Left lobe of liver (tissue), 2 donors: ENCODE results near the gene NDUFA13. TPM values are rescaled to one million over a fixed set of nuclear protein-coding genes. Genes with fewer than 3 reads are reported as not detected.

Source experiments
- ATAC-seq: fragments of 200-7000 bp; cut with Tn5 transposase; one replicate; pipeline ENCODE4 v1.9.1; 2020; ENCODE audit warnings: mild to moderate bottlenecking, moderate library complexity
- DNase-seq: peaks from one replicate; pipeline ENCODE4 v3.0.0-alpha.2; 2020; ENCODE audit warnings: low spot score
- total RNA-seq: library from RNA; stranded (reverse); gene quantifications from one replicate; pipeline ENCODE4 v1.2.1, GENCODE V29; 2021
- donor health status: DM: no; HTN: no; CAD: no; lungs with moderate emphysema.
- donor health status: DM: no; HTN: yes; CAD: no.

The NDUFA13 gene
- total RNA-seq, 1 donor from 2014 or later, result 200 TPM

DNA sequence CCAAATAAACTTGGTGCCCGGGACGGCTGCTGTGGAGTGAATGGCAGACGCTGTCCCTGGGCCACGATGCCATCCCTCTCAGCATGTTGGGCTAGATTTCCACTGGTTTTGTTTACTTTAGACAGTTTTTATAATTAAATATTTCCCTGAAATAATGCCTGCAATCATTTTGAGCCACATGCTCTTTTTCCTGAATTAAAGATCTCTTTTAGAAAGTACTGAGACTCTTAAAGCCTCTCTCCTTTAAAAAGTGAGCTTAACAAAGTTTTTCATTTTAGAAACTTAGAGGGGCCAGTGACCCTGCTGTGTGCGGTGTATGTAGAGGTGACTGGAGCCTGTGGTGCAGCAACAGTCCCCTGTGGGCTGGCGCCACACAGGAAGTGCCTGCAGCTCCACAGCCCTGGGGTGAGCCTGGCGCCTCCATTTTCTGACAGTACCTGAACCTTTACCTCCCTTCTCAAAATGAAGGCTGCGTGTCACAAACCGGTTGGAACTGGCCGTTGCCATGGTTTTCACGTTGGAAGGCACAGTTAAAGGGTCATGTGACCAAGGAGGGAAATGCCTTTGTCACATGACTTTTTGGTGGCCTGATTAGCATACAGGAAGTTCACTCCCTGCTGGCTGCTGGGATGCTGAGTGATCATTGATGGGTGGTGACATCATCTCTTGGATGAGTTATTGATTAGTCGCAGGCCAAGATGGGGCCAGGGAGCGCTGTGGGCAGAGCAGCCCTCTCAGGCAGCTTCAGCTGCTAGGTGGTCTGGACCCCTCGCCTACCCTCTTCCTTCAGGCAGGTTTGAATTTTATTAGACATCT lies 26.9 kb upstream of the NDUFA13 start:
- DNase-seq (peak; percentile 87), ATAC-seq (peak; percentile 53)

- peak; percentile 8 for ATAC-seq
Observed at GRCh38 chr19:19489804-19490204, 26.2 kb upstream of the NDUFA13 start.

GRCh38 chr19:19490214-19490968 lies 25.6 kb upstream of the NDUFA13 start:
- peak; percentile 71 for ATAC-seq
- DNase-seq, result peak; percentile 77

More at GRCh38 chr19:19489804-19490204, 26.2 kb upstream of the NDUFA13 start:
- no peak for DNase-seq

DNA sequence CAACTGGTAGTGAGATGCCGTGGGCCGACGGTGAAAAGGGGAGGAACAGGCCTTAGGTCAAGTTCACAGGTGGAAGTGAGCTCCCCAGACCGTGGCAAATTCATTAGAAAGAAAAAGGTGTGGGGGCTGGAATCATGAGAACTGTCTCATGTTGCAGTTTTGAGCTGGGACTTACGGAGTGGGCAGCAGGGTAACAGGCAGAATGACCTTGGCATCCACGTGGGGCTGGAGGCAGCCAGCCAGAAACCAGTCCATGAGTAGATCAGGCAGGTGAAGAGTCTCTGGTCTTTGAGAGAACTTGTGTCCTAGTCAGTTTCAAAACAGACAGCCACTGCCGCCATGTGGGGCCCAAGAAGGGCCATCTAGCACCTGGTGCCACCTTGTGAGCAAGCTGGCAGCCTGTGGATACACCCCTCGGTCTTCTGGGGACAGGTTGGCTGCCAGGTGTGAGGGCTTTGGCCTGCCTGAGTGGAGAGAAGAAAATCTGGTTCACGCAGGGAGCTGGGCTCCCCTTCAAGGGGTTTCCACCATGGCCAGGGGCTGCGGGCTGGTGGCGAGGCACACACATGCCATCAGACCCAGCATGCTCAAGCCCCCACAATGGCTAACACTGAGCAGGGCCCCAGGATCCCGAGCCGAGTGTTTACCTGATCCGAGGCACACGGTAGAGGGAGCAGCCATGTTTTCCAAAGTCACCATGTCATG lies 24.6 kb upstream of the NDUFA13 start:
- DNase-seq (no peak), ATAC-seq (no peak)

- DNase-seq (no peak), ATAC-seq (no peak)
Observed at GRCh38 chr19:19492026-19492610, 23.9 kb upstream of the NDUFA13 start.

DNA sequence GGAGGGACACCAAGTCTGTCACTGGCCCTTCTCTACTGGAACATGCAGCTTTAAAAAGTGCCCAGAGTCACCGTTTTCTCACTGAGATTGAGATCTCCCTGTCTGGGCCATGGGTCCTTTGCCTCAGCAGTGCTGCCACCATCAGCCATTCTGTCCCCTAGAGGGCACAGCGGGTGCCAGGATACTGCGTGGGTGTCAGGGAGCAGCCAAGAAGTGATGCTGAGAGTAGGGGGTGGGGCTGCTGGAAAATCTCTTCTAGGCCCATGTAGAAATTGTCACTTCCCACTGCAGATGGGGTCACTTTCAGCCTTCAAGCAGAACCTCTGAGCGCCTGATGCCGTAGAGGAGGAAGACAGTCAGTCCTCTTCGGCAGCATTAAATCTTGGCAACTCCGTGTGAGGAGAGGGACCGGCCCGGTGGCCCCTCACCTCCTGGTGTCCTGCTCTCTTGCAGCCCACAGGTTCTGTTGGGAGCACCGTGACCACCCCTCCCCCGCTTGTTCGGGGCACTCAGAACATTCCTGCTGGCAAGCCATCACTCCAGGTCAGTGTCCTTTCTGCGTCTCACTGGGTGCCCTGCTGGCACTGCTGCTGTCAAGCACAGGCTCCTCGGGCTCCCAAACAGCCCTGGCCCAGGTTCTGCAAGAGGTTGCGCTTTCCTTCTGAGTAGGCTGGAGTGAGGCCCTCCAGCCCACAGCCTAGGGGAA lies 22.0 kb upstream of the NDUFA13 start:
- no peak for DNase-seq
- peak; percentile 29 for ATAC-seq

GRCh38 chr19:19495614-19496603 lies 20.1 kb upstream of the NDUFA13 start:
- no peak for ATAC-seq

GRCh38 chr19:19498255-19498991 lies 17.6 kb upstream of the NDUFA13 start:
- ATAC-seq (no peak), DNase-seq (no peak)

More at GRCh38 chr19:19495614-19496603, 20.1 kb upstream of the NDUFA13 start:
- DNase-seq, result no peak

GRCh38 chr19:19499272-19499995 lies 16.6 kb upstream of the NDUFA13 start:
- ATAC-seq, result no peak
- DNase-seq, result no peak

DNA sequence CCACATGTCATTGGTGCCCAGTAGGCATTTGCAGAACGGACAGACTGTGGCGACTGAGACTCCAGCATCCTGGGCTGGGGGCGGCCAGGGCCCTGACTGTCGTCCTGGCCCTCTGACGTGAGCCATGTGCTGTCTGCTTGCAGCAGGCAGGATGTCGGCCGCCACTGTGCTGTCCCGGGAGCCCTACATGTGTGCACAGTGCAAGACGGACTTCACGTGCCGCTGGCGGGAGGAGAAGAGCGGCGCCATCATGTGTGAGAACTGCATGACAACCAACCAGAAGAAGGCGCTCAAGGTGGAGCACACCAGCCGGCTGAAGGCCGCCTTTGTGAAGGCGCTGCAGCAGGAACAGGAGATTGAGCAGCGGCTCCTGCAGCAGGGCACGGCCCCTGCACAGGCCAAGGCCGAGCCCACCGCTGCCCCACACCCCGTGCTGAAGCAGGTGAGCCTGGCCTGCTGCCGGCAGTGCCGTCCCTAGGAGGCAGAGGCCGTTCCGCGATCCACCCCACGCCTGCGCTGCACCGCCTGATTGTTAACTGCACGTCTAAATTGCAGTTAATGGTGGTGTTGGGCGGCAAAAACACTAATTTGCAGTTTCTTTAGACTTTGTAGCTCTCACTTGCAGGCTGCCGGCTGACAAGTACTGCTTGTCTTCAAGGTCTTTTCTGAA lies 14.9 kb upstream of the NDUFA13 start:
- ATAC-seq (no peak), DNase-seq (no peak)

DNA sequence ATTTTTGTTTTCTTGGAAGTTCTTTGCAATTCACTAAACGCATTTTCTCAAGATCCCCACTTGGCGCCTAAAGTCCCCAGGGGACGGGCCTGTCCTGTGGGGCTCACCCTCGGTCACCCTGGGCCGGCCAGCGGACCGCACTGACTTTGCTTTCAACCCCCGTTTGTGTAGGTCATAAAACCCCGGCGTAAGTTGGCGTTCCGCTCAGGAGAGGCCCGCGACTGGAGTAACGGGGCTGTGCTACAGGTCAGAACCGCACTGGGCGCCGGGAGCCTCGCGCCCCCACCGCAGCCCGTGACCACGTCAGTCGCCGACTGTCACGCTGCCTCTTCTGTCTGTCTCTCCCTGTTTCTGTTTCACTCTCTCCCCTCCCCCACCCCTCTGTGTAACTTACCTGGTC lies 14.2 kb upstream of the NDUFA13 start:
- DNase-seq, result no peak
- ATAC-seq, result no peak

GRCh38 chr19:19502281-19502680 lies 13.7 kb upstream of the NDUFA13 start:
- DNase-seq, result no peak
- ATAC-seq, result no peak

- ATAC-seq, result no peak
- DNase-seq, result no peak
Observed at GRCh38 chr19:19502808-19503602, 13.0 kb upstream of the NDUFA13 start.

GRCh38 chr19:19504754-19505668 lies 11.0 kb upstream of the NDUFA13 start:
- ATAC-seq (no peak), DNase-seq (no peak)

DNA sequence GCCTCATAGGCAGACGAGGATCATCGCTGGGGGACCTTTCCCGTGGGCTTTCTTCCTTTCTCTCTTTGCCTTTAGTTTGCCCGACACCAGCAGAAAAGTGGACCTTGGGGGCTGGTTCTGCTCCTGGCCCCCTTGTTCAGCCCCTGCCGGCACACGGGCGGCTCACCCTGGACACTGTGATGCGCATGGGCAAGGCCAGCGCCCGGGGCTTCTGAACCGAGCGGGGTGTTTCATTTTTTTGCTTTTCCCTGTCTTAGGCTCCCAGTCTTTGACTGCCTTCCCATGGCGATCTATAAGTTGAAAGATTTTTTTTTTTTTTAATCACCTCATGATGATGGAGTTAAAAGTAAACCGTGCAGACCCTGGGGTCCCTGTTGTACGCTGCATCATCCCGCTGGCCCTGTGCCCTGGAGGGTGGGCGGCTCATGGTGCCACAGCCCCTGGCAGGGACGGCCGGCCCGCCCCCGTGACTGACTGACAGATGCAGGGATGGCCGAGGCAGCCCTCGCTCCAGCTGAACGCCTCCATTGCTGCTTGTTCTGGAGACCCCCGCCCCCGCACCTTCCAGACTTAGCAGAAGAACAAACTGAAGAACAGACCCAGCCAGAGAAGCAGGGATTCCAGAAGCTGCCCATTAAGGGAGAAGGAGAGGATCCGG lies 10.2 kb upstream of the NDUFA13 start:
- ATAC-seq (no peak), DNase-seq (no peak)
